Skin epidermis (tissue), 12 donors: Measurements from ENCODE around the gene CACNA1E.

Source experiments
- H3K27ac ChIP-seq, 21 experiments: fragments of 200-600 bp; sonication (generic) in 11 of 21; one replicate each; pipeline ENCODE4 v1.5.0; 2020; ENCODE audit warnings: mild to moderate bottlenecking in 3 of 21, inconsistent platforms in 2 of 21, moderate library complexity in 2 of 21
- H3K4me3 ChIP-seq, 7 experiments: fragments of 200-600 bp; sonication (generic) in 2 of 7; one replicate each; pipeline ENCODE4 v1.5.0; 2020; ENCODE audit warnings: inconsistent platforms in 2 of 7, mild to moderate bottlenecking in 2 of 7, moderate library complexity in 1 of 7

Gene CACNA1E

DNA sequence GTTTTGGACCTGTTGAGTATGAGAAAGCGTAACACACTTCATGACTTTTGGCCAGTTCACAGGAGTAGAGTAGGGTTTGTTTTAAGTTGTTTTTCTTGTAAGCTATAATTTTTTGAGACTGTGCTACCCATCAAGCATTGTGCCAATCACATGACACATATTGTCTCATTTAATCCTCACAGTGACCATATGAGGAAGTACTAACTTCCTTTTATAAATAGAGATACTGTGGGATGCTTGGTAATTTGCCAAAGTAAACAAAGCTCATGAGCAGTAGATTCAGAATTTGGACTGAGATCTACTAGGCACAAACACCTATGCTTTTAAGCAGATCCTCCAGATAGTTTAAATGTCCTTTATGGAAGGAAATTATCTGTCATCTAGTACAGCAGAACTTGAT is 178.3 kb downstream of the CACNA1E start:
- Histone ChIP-seq H3K4me3 (no peak overlapping the region), H3K27ac (no peak overlapping the region)

DNA sequence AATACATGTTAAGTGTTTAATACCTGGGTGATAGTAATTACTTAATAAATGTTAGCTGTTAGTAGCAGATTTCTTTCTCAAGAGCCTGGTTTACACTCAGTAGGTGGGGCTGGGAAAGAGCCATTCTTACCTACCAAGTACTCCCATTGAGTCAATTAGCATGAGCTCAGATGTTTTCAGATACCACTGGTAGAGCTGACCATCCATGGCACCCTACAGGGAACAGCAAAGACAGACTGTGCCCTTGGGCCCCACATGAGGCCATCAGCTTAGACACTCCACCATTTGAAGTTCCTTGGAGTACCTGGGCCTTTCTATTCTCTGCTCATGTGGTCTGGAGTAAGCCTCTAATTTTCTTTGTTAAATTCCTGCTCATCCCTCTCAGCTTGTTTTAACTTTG is 179.3 kb downstream of the CACNA1E start:
- Histone ChIP-seq H3K27ac (no peak overlapping the region), H3K4me3 (no peak overlapping the region)

DNA sequence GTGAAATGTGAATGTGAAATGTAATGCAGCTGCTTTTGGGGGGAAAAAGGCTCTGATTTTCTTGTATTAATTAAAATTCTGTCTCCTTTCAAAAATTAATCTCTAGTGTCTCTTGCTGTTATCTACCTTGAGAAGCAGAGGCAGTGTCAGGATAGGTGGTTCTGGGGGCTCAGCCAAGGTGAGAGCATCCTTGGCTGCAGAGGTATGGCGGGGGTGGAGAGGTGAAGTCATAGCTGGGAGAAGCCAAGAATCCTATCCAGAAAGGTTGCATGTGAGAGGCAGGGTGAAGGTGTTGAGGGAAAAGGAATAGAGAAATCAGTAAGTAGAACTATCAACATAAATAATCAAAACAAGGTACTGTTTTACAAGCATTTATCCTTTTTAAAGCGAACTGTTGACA is 181.2 kb downstream of the CACNA1E start:
- no peak overlapping the region for H3K4me3 ChIP-seq
- no peak overlapping the region for H3K27ac ChIP-seq

DNA sequence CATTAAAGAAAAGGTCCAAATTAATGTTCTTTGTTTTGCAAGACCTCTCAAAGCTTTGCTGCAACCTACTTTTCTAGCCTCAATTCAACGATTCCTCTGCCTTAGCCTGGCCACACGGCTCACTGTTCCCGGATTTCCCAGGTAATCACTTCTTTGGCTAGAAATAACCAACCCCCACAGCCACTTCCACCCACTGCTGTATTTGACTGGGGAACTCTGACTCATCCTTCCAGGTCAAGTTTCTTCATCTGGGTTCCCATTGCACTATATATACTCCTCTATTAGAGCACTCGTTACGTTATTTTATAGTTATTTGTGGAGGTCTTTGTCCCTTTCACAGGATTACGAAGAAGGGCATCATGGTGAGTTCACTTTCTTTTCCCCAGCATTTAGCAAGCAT is 185.9 kb downstream of the CACNA1E start:
- Histone ChIP-seq H3K27ac (no peak overlapping the region), H3K4me3 (no peak overlapping the region)

DNA sequence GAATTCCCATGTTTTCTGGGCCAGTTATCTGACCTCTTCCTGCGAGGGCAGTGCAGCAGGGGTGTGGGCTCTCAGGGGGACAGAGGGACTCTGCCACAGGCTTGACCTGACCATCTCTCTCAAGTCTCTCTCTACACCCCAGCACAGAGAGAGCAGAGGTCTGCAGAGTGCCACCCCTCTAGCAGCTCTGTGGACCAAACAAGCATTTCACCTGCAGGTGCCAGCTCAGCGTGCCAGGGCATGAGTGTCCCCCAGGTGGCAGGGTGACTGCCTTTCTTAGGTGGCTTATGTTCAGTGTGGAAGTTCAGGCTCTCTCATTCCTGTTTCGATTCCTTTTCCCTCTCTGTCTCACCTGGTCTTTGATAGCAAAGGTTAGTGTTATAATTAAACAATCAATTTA is 191.3 kb downstream of the CACNA1E start:
- Histone ChIP-seq H3K27ac (no peak overlapping the region), H3K4me3 (no peak overlapping the region)

DNA sequence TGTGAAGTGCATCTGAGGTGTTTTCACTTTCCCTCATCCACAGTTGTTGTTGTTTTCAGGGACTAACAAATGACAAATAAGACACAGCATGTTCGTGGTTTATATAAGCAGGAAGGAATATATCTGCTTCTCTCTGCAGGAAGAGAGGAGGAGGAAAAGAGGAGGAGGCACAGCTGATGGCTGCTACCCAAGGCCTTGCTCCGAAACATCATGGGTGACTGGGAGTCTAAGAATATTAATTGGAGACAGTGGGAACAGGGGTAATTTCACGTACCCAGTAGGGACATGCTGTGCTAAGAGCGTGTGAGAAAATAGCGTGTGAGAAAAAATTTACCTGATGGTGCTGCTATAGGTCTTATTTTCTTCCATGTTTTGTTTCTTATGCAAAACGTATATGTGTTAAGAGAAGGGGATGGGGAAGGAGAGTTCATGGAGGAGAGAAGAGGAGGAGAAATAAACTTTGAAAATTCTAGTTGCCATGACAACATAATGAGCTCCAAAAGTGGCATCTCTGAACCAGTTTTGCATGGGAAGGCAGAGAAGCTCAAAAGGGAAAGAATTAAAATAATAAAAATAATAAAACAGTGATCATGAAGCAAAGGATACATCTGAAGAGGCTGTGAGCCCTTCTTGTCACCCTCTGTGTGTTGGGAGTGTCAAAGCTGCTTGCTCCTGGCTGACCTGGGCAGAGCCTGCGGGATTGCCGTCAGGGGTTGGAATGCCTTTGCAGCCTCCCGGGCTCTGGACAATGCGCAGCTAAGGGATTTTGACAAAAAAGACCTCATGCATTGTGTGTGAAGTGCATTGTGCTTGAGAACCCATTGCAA is 192.0 kb downstream of the CACNA1E start:
- no peak overlapping the region for H3K27ac ChIP-seq
- no peak overlapping the region for H3K4me3 ChIP-seq

DNA sequence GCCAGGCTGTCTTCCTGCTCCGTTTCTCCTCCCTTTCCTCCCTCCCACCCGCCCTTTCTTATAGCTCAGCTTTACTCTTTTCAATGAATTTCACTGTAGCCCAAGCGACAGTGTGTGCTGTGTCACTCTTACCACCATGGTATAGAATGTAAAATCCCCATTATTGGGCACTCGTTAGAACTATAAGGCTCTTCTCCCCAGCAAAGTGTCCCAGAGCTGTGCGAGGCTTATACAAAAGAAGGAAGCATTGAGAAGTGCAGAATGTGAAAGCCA is 192.5 kb downstream of the CACNA1E start:
- H3K27ac ChIP-seq, result no peak overlapping the region
- no peak overlapping the region for H3K4me3 ChIP-seq

DNA sequence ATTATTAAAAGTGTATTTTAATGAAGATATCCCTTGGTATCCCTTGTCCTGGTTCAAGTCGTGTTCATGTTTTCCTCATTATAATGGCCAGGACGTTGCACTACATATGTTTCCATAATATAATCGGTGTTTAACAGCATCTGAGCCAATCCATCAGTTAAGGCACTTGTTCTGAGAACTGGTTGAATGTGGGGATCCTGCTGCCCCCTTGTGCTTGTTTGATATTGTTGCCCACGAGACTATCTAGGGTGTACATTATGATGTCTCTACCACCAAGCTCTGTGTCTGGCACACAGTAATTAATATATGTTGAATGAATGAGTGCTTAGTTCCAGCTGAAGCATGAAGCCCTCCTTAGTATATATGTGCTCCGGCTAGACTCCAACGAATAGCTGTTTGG is 193.0 kb downstream of the CACNA1E start:
- Histone ChIP-seq H3K27ac (no peak overlapping the region), H3K4me3 (no peak overlapping the region)

DNA sequence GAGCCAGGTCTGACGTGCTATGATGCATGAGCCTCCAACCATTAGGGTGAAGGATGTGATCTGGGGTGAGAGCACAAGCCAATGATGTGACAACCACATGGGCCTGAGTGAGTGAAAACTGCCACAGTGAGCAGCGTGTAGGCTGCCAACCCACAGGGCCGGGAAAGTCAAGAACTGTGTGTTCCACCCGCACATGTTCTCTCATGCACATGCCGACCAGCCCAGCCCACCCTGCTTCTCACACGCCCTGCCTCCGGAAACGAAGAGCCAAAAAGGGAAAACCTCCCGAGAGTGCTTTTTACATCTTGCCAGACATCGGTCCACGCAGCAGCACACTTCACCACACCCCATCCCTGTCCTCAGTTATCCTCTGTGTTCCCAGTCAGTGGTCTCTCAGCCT is 197.0 kb downstream of the CACNA1E start:
- no peak overlapping the region for H3K4me3 ChIP-seq

DNA sequence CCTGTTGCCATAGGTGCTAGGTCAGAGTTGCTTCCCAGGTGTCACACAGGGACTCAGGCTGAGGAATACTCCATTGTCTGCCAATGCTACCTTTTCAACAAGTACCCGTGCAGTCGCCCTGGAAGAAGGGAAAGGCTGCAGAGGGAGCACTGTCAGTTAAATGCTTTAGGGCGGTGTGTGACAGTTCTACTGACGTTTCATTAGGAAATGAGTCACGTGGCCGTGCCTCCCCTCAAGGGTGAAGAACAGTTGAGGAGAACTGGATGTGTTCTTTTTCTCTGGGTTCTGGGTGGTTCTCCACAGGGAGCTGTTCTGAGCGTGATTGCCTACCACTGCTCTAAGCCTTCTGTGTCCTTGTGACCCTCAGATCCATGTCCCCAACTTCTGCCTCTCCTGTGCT is 197.6 kb downstream of the CACNA1E start:
- H3K27ac ChIP-seq, result no peak overlapping the region

More for the DNA sequence above, 197.0 kb downstream of the CACNA1E start:
- no peak overlapping the region for H3K27ac ChIP-seq

DNA sequence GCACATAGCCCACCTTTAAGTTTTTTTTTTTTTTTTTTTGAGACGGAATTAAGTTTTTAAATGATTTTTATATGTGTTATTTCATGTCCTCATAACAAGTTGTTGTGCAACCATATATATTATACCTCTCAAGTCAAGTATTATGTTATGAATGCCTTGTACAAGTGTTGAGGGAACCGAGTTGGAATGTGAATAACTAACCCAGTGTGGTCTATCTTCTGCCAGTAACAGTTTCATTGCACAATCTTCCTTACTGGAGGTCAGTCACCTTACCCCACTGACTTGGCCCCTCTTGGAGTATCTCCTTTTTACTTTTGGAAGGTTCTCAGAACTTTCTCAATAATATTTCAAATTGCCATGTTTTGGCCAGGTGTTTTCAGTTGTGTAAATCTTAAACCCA is 201.9 kb downstream of the CACNA1E start:
- Histone ChIP-seq H3K27ac (no peak overlapping the region), H3K4me3 (no peak overlapping the region)

More for the DNA sequence above, 197.6 kb downstream of the CACNA1E start:
- no peak overlapping the region for H3K4me3 ChIP-seq

DNA sequence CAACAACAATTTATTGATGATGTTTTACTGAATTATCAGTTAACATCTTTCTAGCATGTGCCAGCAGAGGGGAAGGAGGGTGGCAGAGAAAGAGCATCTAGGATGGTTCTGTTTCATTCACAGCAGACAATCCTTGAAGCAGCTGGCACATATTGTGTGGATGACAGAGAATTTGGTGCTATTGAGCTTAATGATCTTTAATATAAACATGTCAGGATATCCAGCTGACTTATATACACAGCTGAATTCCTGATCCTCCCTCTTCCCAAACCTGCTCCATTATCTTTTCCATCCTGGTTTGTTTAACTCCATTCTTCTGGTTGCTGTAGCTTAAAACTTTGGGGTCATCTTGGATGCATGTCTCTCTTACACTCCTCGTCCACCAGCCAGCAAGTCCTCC is 218.6 kb downstream of the CACNA1E start:
- Histone ChIP-seq H3K4me3 (no peak overlapping the region), H3K27ac (no peak overlapping the region)

DNA sequence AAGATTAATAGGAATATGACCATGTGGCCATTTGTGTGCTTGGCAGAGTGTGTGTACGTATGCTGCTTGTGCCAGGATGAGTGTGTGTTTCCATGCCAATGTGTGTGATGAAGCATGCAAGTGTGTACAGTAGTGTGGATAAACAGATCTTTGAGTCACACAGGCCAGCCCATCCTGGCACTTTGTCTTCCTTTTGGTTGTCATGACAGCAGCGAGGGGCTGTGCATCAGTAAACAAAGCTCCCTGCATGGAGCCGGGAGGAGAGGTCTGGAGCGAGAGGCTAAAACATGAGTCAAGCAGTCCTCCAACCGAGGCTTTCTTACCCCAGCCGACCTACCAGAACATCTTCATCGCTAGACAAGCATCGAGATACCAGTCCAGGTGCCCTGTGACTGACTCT is 221.2 kb downstream of the CACNA1E start:
- H3K27ac ChIP-seq, result no peak overlapping the region
- H3K4me3 ChIP-seq, result no peak overlapping the region

DNA sequence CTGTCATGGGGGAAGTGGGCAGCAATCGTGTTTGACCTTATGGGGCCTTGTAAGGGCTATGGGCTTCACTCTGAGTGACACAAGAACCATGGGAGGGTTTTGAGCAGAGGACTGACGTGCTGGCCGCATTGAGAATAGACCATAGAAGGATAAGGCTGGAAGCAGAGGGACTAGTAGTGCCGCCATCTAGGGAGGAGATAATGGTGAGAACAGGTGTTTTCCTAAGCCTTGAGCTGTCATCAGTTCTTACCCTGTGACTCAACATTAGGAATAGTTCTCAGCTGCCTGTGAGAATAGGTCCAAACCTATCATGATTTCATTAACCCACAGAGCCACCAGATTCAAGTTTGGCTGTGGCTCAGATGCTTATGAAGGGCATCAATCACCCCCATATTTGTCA is 228.5 kb downstream of the CACNA1E start:
- Histone ChIP-seq H3K27ac (no peak overlapping the region), H3K4me3 (no peak overlapping the region)

DNA sequence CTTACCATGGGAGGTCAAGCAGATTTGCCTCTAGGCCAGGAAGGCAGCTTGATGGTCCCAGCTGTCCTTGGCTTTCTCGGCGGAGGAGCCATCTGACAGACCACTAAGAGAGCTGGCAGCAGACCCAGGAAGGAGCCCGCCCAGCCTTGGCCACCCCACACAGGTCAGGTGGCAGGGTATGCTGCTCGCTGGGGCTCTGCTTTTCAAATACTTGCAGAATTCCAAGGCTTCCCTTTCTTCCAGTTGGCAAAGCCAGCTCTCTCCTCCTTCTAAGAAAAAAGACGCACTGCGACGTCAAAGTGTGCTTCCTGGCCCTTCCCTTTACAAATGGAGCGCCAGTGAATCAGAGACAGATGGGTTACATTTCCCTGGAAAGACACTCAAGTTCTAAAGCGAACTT is 229.4 kb downstream of the CACNA1E start:
- Histone ChIP-seq H3K27ac (no peak overlapping the region), H3K4me3 (no peak overlapping the region)

DNA sequence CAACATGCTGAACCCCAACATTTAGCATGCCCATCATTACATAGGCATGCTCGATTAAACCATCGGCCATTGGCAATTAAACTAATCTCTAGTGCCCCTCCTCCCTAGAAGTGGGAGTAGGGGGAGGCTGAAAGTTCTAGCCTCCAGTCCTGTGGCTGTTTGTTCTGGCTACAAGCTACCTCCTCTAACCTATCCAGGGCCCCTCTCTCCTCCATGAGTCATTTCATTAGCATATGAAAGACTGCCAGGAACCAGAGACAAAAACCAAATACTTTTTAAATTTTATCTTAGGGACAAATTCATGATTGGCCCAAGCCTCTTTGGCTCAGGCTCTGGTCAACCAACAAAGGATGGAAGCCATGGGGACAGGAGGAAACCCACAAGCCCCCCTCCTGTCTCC is 231.1 kb downstream of the CACNA1E start:
- Histone ChIP-seq H3K27ac (no peak overlapping the region), H3K4me3 (no peak overlapping the region)

DNA sequence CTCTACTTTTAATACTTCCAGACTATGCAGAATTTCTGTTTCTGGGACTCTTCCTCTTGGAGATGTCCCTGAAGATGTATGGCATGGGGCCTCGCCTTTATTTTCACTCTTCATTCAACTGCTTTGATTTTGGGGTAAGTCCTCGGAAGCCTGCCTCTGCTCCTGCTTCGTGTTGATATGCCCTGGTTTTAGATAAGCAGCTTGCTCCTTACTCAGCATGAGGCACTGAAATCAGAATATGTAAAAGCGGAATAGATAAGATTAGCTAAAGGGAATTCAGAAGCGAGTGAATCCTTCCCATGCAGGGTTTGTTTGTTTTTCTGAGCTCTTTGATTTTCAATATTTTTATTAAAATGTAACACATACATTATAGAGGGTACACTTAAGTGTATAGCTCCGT is 234.7 kb downstream of the CACNA1E start:
- no peak overlapping the region for H3K4me3 ChIP-seq

DNA sequence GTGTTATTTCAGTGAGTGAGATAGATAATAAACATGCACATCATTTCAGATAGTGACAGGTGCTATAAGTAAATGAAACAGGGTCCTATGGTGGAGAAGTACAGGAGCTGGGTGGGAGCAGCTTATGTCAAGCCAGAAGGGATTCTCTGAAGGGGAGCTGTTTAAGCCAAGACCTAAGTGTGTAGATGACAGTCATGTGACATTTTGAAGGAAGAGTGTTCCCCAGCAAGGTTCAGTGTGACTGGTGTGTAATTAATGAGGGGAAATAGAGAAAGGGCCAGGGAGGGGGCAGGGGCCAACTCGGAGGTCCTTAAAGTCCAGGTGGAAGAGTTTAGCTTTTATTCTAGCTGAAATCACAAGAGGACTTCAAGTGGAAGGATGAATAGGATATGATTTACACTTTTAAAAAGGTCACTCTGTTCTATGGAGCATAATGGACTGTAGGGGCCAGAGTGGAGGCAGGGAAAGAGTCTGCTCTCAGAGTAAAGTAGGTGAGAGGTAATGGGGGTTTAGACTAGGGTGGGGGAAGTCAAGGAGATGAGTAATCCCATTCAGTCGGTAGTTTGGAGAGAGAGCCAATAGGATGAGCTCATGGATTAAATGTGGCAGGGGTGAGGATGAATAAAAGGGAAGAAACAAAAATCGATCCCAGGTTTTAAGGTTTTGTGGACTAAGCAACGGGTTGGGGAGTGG is 243.1 kb downstream of the CACNA1E start:
- H3K27ac ChIP-seq, result no peak overlapping the region
- no peak overlapping the region for H3K4me3 ChIP-seq

More for the DNA sequence above, 234.7 kb downstream of the CACNA1E start:
- no peak overlapping the region for H3K27ac ChIP-seq

DNA sequence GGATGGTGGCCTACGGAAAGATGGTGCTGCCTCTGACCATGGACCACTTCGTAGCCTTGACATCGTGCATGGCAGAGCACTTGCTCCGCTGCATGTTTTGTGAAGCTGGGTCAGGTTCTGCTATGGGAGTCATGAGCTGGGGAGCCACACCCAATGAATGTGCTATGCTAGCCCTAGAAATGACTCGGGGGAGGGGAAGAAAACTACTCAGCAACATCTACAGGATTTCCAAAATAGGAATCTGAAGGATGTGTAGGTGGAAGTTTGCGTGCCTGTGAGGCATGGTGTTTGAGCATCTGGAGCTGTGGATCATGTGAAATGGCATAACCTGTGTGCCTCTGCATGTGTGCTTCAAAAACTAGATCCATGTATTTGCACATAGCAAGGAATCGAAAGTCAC is 247.3 kb downstream of the CACNA1E start:
- Histone ChIP-seq H3K27ac (no peak overlapping the region), H3K4me3 (no peak overlapping the region)

DNA sequence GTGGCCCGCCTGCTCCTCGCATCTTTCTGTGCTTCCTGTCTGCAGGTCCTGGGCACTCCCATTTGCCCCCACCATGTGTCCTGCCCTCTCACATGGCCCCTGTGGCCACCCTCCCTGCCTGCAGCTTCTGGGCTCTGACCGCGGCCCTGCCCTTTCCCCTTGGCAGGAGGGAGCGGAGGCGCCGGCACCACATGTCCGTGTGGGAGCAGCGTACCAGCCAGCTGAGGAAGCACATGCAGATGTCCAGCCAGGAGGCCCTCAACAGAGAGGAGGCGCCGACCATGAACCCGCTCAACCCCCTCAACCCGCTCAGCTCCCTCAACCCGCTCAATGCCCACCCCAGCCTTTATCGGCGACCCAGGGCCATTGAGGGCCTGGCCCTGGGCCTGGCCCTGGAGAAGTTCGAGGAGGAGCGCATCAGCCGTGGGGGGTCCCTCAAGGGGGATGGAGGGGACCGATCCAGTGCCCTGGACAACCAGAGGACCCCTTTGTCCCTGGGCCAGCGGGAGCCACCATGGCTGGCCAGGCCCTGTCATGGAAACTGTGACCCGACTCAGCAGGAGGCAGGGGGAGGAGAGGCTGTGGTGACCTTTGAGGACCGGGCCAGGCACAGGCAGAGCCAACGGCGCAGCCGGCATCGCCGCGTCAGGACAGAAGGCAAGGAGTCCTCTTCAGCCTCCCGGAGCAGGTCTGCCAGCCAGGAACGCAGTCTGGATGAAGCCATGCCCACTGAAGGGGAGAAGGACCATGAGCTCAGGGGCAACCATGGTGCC is 249.1 kb downstream of the CACNA1E start:
- H3K27ac ChIP-seq, result no peak overlapping the region

DNA sequence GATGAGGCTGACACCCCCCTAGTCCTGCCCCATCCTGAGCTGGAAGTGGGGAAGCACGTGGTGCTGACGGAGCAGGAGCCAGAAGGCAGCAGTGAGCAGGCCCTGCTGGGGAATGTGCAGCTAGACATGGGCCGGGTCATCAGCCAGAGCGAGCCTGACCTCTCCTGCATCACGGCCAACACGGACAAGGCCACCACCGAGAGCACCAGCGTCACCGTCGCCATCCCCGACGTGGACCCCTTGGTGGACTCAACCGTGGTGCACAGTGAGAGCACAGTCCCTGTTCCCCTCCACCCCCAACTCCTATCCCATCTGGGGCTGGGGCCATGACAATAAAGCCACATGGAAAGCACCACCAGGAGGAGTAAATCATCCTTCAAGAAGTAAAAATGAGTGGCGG is 250.2 kb downstream of the CACNA1E start:
- Histone ChIP-seq H3K4me3 (no peak overlapping the region), H3K27ac (no peak overlapping the region)

More for the DNA sequence above, 249.1 kb downstream of the CACNA1E start:
- H3K4me3 ChIP-seq, result no peak overlapping the region
